ENCODE data around the gene ANKRD62. TPM values are rescaled to one million over a fixed set of nuclear protein-coding genes. Genes with fewer than 3 reads are reported as not detected.

The ANKRD62 gene
- total RNA-seq: not detected in 2 replicates

DNA sequence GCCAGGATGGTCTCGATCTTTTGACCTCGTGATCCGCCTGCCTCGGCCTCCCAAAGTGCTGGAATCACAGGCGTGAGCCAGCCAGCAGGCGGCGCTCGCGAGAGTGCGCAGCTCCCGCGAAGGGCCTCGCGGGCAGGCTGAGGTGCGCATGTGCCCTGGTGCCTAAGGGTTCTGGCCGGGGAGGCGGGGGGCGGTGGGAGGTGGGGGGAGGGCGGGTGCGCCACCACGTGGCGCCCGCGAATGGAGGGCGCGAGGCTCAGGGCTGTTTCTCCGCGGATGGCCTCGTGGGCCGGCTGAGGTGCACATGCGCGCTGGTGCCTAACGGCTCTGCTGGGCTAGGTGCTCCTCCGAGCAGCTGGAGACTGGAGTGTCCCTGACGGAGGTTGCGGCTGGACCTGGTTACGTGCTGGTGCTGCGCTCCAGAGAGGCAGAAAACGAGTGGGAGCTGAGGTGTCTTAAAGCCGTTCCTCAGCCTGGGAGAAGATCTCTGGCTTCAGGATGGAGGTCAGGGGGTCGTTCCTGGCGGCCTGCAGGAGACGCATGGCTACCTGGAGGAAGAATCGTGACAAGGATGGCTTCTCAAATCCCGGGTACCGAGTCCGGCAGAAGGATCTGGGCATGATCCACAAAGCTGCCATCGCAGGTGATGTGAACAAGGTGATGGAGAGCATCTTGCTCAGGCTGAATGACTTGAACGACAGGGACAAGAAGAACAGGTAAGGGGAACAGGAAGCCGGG lies at the start of gene ANKRD62:
Gene ANKRD62 (plus strand): TSS at position 324 of the 738 bp plus-strand sequence. CDS start 175 bp downstream, at position 499.

Other genes with a start within 250 kb of the ANKRD62 start
- 49.3 and 50.8 TPM in 2 replicates for gene CHMP1B, start 242.4 kb upstream of the ANKRD62 start, total RNA-seq
- 32.4 and 39.9 TPM in 2 replicates for gene MPPE1, start 185.5 kb upstream of the ANKRD62 start, total RNA-seq
- gene IMPA2, start 112.3 kb upstream of the ANKRD62 start, total RNA-seq: 10.2 and 24.0 TPM in 2 replicates
- gene CIDEA, start 160.5 kb downstream of the ANKRD62 start, total RNA-seq: 0.29 TPM in 1 of 2 replicates, not detected in the other
- gene TUBB6, start 214.4 kb downstream of the ANKRD62 start, total RNA-seq: 933 and 1,036 TPM in 2 replicates